ENCODE measurements around the gene PTPRZ1. TPM values are rescaled to one million over a fixed set of nuclear protein-coding genes. Genes with fewer than 3 reads are reported as not detected.

PTPRZ1 gene
- total RNA-seq, 2 donors from 2014 or later = 5.1 to 11.7 TPM

DNA sequence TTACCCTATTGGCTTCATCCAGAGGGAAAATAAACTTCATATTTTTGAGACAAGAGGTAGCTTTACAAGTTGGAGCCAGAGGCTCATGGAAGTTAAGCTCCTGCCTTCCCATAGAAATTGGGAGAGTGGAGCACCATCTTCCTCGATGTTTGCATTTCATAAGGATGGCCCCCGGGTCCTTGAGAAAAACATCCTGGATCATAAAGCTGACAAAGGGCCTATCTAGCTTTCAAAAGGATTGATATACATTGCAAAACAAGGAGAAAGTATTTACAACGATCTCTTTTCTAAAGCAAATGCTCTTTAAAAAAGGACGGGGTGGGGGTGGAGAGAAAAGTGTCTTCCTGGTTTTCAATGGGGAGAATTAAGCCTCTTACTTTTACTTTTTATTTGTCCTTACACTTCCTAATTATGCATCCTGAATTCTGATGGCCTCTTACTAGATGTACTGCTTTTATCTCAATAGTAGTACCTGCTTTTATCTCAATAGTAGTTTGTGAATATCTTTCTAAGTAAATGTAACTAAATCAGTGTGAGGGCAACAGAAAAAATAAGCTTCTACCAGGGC, 65.6 kb downstream of the PTPRZ1 start:
- Histone ChIP-seq H3K9me3 (no peaks in the 10 kb centered on the region), H3K27me3 (replicated peaks; ENCODE audit: insufficient read depth) (no peaks in the 10 kb centered on the region), H3K4me3 (no peak overlapping the region), H3K4me1 (ENCODE audit: control insufficient read depth in 1 of 2, low read depth in 2 of 2) (no peaks in the 10 kb centered on the region), H3K36me3 (no peaks in the 10 kb centered on the region), H3K27ac (no peak overlapping the region)
- ATAC-seq (ENCODE audit: insufficient number of reproducible peaks, low FRiP score, low read depth) = no peak
- DNase-seq (ENCODE audit: low spot score) = no peak
- TF ChIP-seq, protein P1, sequence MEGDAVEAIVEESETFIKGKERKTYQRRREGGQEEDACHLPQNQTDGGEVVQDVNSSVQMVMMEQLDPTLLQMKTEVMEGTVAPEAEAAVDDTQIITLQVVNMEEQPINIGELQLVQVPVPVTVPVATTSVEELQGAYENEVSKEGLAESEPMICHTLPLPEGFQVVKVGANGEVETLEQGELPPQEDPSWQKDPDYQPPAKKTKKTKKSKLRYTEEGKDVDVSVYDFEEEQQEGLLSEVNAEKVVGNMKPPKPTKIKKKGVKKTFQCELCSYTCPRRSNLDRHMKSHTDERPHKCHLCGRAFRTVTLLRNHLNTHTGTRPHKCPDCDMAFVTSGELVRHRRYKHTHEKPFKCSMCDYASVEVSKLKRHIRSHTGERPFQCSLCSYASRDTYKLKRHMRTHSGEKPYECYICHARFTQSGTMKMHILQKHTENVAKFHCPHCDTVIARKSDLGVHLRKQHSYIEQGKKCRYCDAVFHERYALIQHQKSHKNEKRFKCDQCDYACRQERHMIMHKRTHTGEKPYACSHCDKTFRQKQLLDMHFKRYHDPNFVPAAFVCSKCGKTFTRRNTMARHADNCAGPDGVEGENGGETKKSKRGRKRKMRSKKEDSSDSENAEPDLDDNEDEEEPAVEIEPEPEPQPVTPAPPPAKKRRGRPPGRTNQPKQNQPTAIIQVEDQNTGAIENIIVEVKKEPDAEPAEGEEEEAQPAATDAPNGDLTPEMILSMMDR (IDR thresholded peaks at IDR 0.05) = no peak

GRCh38 chr7:121940918-121941317, 68.0 kb downstream of the PTPRZ1 start:
- DNase-seq (ENCODE audit: low spot score) = no peak
- Histone ChIP-seq H3K9me3 (no peaks in the 10 kb centered on the region), H3K27ac (no peak overlapping the region), H3K4me1 (ENCODE audit: control insufficient read depth in 1 of 2, low read depth in 2 of 2) (no peaks in the 10 kb centered on the region), H3K27me3 (replicated peaks; ENCODE audit: insufficient read depth) (no peaks in the 10 kb centered on the region), H3K4me3 (no peak overlapping the region), H3K36me3 (no peaks in the 10 kb centered on the region)
- no peak for ATAC-seq (ENCODE audit: insufficient number of reproducible peaks, low FRiP score, low read depth)
- TF ChIP-seq, protein P1 (IDR thresholded peaks at IDR 0.05) = no peak

- no peaks in the 10 kb centered on the region for H3K27me3 ChIP-seq (replicated peaks; ENCODE audit: insufficient read depth)
- no peaks in the 10 kb centered on the region for H3K36me3 ChIP-seq
- TF ChIP-seq, protein P1 (IDR thresholded peaks at IDR 0.05) = no peak
- no peak for DNase-seq (ENCODE audit: low spot score)
- H3K27ac ChIP-seq = no peak overlapping the region
- no peaks in the 10 kb centered on the region for H3K4me1 ChIP-seq (ENCODE audit: control insufficient read depth in 1 of 2, low read depth in 2 of 2)
- no peaks in the 10 kb centered on the region for H3K9me3 ChIP-seq
- no peak for ATAC-seq (ENCODE audit: insufficient number of reproducible peaks, low FRiP score, low read depth)
- no peak overlapping the region for H3K4me3 ChIP-seq
Observed at GRCh38 chr7:121941830-121942229, 68.9 kb downstream of the PTPRZ1 start.

DNA sequence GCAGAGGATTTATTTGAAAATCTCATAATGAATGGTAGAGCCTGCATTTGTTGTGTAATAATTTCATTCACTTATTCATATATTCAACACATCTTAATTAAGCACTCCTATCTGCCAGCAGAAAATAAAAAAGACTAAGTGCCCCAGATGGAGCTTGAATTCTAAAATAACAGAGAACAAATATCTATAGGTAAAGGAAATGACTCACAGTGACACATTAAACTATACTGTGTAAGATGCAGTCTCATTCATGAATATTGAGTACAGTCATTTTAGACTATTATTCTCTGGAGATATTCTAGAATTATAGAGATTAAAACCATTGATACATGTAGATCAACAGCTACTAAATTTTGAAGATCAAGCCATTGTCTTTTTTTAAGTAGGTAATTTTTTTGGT, 72.1 kb downstream of the PTPRZ1 start:
- Histone ChIP-seq H3K27me3 (replicated peaks; ENCODE audit: insufficient read depth) (no peaks in the 10 kb centered on the region), H3K9me3 (no peaks in the 10 kb centered on the region), H3K4me3 (no peak overlapping the region), H3K4me1 (ENCODE audit: control insufficient read depth in 1 of 2, low read depth in 2 of 2) (no peaks in the 10 kb centered on the region), H3K27ac (no peak overlapping the region), H3K36me3 (no peaks in the 10 kb centered on the region)
- TF ChIP-seq, protein P1 (IDR thresholded peaks at IDR 0.05) = no peak
- DNase-seq (ENCODE audit: low spot score) (no peak), ATAC-seq (ENCODE audit: insufficient number of reproducible peaks, low FRiP score, low read depth) (no peak)

GRCh38 chr7:121945480-121946236, 72.7 kb downstream of the PTPRZ1 start:
- Histone ChIP-seq H3K4me1 (ENCODE audit: control insufficient read depth in 1 of 2, low read depth in 2 of 2) (no peaks in the 10 kb centered on the region), H3K36me3 (no peaks in the 10 kb centered on the region), H3K9me3 (no peaks in the 10 kb centered on the region), H3K27me3 (replicated peaks; ENCODE audit: insufficient read depth) (no peaks in the 10 kb centered on the region), H3K4me3 (no peak overlapping the region), H3K27ac (no peak overlapping the region)
- ATAC-seq (ENCODE audit: insufficient number of reproducible peaks, low FRiP score, low read depth) = no peak
- no peak for DNase-seq (ENCODE audit: low spot score)
- TF ChIP-seq, protein P1 (IDR thresholded peaks at IDR 0.05) = no peak

Data from thoracic aorta (tissue), 2 donors.